ENCODE data around the gene FSTL4. TPM values are rescaled to one million over a fixed set of nuclear protein-coding genes. Genes with fewer than 3 reads are reported as not detected.

FSTL4 gene
- total RNA-seq, 4 donors from 2014 or later, result 0.27 to 1.6 (median 0.35) TPM; not detected in 1

DNA sequence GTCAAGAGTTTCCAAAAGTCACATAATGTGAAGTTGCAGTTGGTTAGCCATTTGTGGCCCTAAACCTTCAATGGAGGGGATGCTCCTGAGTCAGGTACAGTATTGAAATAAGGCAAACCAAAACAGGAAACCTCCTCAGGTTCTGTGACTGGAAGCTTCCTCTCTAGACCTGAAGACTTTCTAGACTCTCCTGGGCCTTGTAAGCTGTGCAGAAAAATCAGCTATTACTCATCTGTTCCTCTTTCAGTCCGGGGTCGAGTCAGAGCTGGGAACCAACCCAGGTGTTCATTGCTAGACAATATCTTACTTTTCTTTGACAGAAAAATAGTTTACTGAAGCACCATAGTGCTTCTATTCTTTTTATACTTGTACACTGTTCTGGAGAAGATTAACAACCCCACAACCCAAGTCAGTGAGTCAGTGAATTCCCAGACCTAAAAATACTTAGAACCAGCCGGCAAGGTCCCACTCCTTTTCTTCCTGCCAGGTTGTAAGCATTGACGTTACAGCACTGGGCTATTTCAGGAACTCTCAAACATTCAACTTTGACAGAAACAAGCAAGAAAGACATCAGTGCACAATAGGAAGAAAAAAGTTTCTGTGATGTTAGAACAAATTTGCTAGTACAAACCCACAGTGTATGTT is 47.3 kb downstream of the FSTL4 start:
- TF ChIP-seq CTCF (IDR thresholded peaks at IDR 0.05), result no peak
- TF ChIP-seq POLR2A (IDR thresholded peaks at IDR 0.05), result no peak
- Histone ChIP-seq H3K4me3 (no peak overlapping the region), H3K36me3 (no peaks in the 10 kb centered on the region), H3K4me1 (no peaks in the 10 kb centered on the region), H3K27ac (no peak overlapping the region), H3K9me3 (no peaks in the 10 kb centered on the region), H3K27me3 (no peaks in the 10 kb centered on the region)
- no peak for DNase-seq

- no peak for DNase-seq
- TF ChIP-seq CTCF (IDR thresholded peaks at IDR 0.05) (no peak), POLR2A (IDR thresholded peaks at IDR 0.05) (no peak)
Measured at GRCh38 chr5:133562554-133562953, 49.8 kb downstream of the FSTL4 start.

DNA sequence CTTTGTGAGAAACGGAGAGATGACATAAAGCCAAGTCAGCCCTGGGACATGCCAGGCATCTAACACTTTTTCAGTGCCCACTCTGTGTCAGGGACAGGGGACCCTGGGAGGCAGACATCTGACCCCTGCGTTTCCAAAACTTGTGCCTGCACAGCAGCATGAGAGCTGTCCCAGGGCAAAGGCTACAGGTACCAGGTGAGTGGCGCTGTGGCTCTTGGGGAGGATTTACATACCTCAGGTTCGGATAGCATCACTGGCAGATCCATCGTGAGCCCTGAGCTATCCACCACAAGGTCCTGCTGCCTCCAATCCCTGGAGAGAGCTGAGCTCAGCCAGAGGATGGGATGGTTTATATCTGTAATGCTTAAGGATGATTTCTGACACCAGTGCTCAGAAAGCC is 52.4 kb downstream of the FSTL4 start:
- no peak for DNase-seq
- Histone ChIP-seq H3K4me3 (no peak overlapping the region), H3K9me3 (no peaks in the 10 kb centered on the region), H3K27me3 (no peaks in the 10 kb centered on the region), H3K27ac (no peak overlapping the region), H3K36me3 (no peaks in the 10 kb centered on the region), H3K4me1 (no peaks in the 10 kb centered on the region)
- TF ChIP-seq CTCF (IDR thresholded peaks at IDR 0.05) (no peak), POLR2A (IDR thresholded peaks at IDR 0.05) (no peak)

More at GRCh38 chr5:133562554-133562953, 49.8 kb downstream of the FSTL4 start:
- H3K9me3 ChIP-seq, result no peaks in the 10 kb centered on the region
- H3K4me1 ChIP-seq, result no peaks in the 10 kb centered on the region
- H3K4me3 ChIP-seq, result no peak overlapping the region
- no peak overlapping the region for H3K27ac ChIP-seq
- no peaks in the 10 kb centered on the region for H3K27me3 ChIP-seq
- H3K36me3 ChIP-seq, result no peaks in the 10 kb centered on the region

GRCh38 chr5:133556551-133556950 is 55.8 kb downstream of the FSTL4 start:
- Histone ChIP-seq H3K9me3 (no peaks in the 10 kb centered on the region), H3K27ac (no peak overlapping the region), H3K36me3 (no peaks in the 10 kb centered on the region), H3K4me1 (no peaks in the 10 kb centered on the region), H3K4me3 (no peak overlapping the region), H3K27me3 (no peaks in the 10 kb centered on the region)
- no peak for TF ChIP-seq POLR2A (IDR thresholded peaks at IDR 0.05)
- no peak for TF ChIP-seq CTCF (IDR thresholded peaks at IDR 0.05)
- no peak for DNase-seq

DNA sequence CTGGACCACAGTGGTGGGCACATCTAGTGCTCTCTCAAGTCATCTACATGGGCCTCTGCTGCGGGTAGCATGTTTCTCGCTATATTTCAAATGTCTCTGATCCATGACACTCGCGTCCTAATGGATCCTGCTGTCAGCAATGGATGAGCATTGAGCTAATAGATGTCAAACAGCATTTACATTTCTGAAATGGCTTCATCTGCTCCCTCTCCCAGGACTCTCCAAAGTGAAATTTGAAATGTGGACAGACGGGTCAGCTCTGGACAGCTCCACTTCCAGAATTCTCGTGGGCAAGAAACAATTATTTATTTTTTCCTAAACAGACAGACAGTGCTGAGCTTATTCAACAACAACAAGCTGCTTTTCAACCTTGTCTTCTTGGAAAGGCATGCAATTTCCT is 58.1 kb downstream of the FSTL4 start:
- TF ChIP-seq POLR2A (IDR thresholded peaks at IDR 0.05), result no peak
- TF ChIP-seq CTCF (IDR thresholded peaks at IDR 0.05), result no peak
- DNase-seq, result no peak
- Histone ChIP-seq H3K36me3 (no peaks in the 10 kb centered on the region), H3K4me3 (no peak overlapping the region), H3K27ac (no peak overlapping the region), H3K27me3 (peaks cover 0 to 5% of the 10 kb centered on the region in 2 donors), H3K9me3 (no peaks in the 10 kb centered on the region), H3K4me1 (no peaks in the 10 kb centered on the region)

All from Peyer's patch (tissue), 4 donors.